ENCODE measurements around the gene ZNF365. TPM values are rescaled to one million over a fixed set of nuclear protein-coding genes. Genes with fewer than 3 reads are reported as not detected.

The ZNF365 gene
- total and polyA plus RNA-seq, 2 experiments from 2014 or later: 0.60 to 0.93 TPM

DNA sequence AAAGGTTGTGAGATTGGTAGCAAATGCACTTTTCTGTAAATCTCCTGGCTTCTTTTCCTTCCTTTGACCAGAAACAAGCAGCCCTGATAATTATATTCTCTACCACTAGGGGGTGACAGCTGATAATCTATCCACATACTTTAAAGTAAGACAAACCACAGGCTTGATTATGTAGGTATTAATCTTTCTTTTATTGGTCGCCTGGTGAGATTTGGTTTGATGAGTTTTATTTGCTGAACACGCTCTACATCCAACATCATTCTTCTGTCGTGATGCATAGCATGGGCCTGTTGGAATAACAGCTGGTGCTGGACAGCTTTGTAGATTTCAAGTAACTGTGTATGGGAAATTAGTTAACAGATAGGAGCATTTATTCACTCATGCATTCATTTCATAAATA is 63.5 kb downstream of the ZNF365 start:
- Histone ChIP-seq H3K36me3 (replicated peaks; ENCODE audit: insufficient read depth, low read depth) (no peaks in the 10 kb centered on the region), H4K20me1 (ENCODE audit: insufficient read depth, poor library complexity, severe bottlenecking) (no peaks in the 10 kb centered on the region), H3K4me2 (no peak overlapping the region), H3K9me2 (replicated peaks; ENCODE audit: insufficient read depth) (no peaks in the 10 kb centered on the region), H3K4me1 (ENCODE audit: insufficient read depth) (no peaks in the 10 kb centered on the region), H3K9me3 (ENCODE audit: low read depth) (no peaks in the 10 kb centered on the region), H3K4me3 (no peak overlapping the region), H3K79me2 (no peaks in the 10 kb centered on the region), H2AFZ (no peak overlapping the region), H3K27me3 (no peaks in the 10 kb centered on the region), H3K27ac (no peak overlapping the region)
- 2% methylated on average over 3 of the region's 3 CpGs for WGBS (ENCODE audit: low lambda C conversion rate, missing lambda C conversion rate)
- TF ChIP-seq CTCF (IDR thresholded peaks at IDR 0.05; ENCODE audit: poor library complexity) (peak; percentile 81), EZH2phosphoT487 (IDR thresholded peaks at IDR 0.05; ENCODE audit: low read depth, severe bottlenecking, unreplicated experiment) (no peak)
- peak; percentile 78 for DNase-seq (ENCODE audit: low spot score)

- H3K9me2 ChIP-seq (replicated peaks; ENCODE audit: insufficient read depth): no peaks in the 10 kb centered on the region
- H3K36me3 ChIP-seq (replicated peaks; ENCODE audit: insufficient read depth, low read depth): no peaks in the 10 kb centered on the region
- 57% methylated on average over 3 of the region's 3 CpGs for WGBS (ENCODE audit: low lambda C conversion rate, missing lambda C conversion rate)
- H4K20me1 ChIP-seq (ENCODE audit: insufficient read depth, poor library complexity, severe bottlenecking): no peaks in the 10 kb centered on the region
- H3K9me3 ChIP-seq (ENCODE audit: low read depth): no peaks in the 10 kb centered on the region
- no peaks in the 10 kb centered on the region for H3K79me2 ChIP-seq
- TF ChIP-seq EZH2 (IDR thresholded peaks at IDR 0.05; ENCODE audit: borderline replicate concordance) (no peak), CTCF (IDR thresholded peaks at IDR 0.05; ENCODE audit: poor library complexity) (no peak), EZH2phosphoT487 (IDR thresholded peaks at IDR 0.05; ENCODE audit: low read depth, severe bottlenecking, unreplicated experiment) (no peak)
- no peaks in the 10 kb centered on the region for H3K27me3 ChIP-seq
- H3K4me1 ChIP-seq (ENCODE audit: insufficient read depth): no peaks in the 10 kb centered on the region
- H3K4me3 ChIP-seq: no peak overlapping the region
- H3K27ac ChIP-seq: no peak overlapping the region
- no peak overlapping the region for H3K4me2 ChIP-seq
- no peak for DNase-seq (ENCODE audit: low spot score)
- H2AFZ ChIP-seq: no peak overlapping the region
Observed at GRCh38 chr10:62442006-62442405, 67.8 kb downstream of the ZNF365 start.

DNA sequence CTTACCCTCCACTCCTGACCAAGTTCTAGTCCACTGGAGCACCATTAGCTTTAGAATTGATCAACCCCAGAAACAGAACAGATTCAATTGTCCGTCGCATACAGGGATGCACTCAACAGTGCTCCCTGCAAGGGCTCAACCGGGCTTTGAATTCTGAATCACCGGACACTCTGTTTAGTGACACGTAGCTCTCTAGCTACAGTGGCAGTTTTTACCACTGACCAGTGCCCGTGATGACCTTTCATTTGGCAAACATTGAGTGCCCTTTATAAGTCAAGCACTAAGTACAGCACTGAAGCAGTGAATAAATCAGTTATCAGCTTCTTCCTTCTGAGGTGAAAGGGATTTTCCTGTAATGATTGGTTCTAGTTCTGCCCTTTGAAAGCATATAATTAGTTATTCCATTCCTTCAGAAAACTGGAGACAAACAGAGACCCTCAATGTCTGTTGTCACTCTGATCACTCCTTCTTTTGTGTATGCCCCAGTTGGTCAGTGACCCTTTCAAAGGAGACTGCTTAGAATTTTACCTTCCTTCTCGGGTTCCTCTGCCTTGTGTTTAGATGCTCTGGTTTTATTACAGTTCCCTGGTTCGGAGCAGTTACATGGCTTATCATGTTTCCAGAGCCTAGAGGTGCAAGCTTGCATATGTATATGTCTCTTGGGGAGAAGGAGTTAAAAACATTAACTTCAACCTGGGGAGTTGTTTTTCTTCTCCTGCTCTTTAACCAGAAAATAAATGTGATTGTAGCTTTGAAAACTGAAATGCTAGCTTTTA is 68.9 kb downstream of the ZNF365 start:
- Histone ChIP-seq H3K79me2 (no peaks in the 10 kb centered on the region), H3K27ac (no peak overlapping the region), H4K20me1 (ENCODE audit: insufficient read depth, poor library complexity, severe bottlenecking) (no peaks in the 10 kb centered on the region), H3K4me2 (no peak overlapping the region), H3K27me3 (no peaks in the 10 kb centered on the region), H3K9me3 (ENCODE audit: low read depth) (no peaks in the 10 kb centered on the region), H3K36me3 (replicated peaks; ENCODE audit: insufficient read depth, low read depth) (no peaks in the 10 kb centered on the region), H3K4me1 (ENCODE audit: insufficient read depth) (no peaks in the 10 kb centered on the region), H3K4me3 (no peak overlapping the region), H2AFZ (no peak overlapping the region), H3K9me2 (replicated peaks; ENCODE audit: insufficient read depth) (no peaks in the 10 kb centered on the region)
- 76% methylated on average over 8 of the region's 8 CpGs for WGBS (ENCODE audit: low lambda C conversion rate, missing lambda C conversion rate)
- no peak for DNase-seq (ENCODE audit: low spot score)
- no peak for TF ChIP-seq EZH2 (IDR thresholded peaks at IDR 0.05; ENCODE audit: borderline replicate concordance)
- TF ChIP-seq EZH2phosphoT487 (IDR thresholded peaks at IDR 0.05; ENCODE audit: low read depth, severe bottlenecking, unreplicated experiment): no peak
- TF ChIP-seq CTCF (IDR thresholded peaks at IDR 0.05; ENCODE audit: poor library complexity): no peak

All from hepatocyte (in vitro differentiated cells).